ENCODE measurements around the gene PDE8B.

PDE8B gene

GRCh38 chr5:77223653-77224052, 13.2 kb downstream of the PDE8B start:
- TF ChIP-seq CSDC2 (CRISPR knock-in tag; IDR thresholded peaks at IDR 0.05) (no peak), ZNF565 (CRISPR knock-in tag; conservative IDR thresholded peaks at IDR 0.05; ENCODE audit: low read depth) (no peak), TOX (CRISPR knock-in tag; IDR thresholded peaks at IDR 0.05; ENCODE audit: borderline replicate concordance) (no peak), BACH2 (CRISPR knock-in tag; IDR thresholded peaks at IDR 0.05; ENCODE audit: borderline replicate concordance) (no peak), PPARA (CRISPR knock-in tag; IDR thresholded peaks at IDR 0.05; ENCODE audit: borderline replicate concordance) (no peak), TCF4 (CRISPR knock-in tag; IDR thresholded peaks at IDR 0.05; ENCODE audit: borderline replicate concordance) (no peak), ZFP3 (CRISPR knock-in tag; IDR thresholded peaks at IDR 0.05) (no peak), GLIS3 (CRISPR knock-in tag; IDR thresholded peaks at IDR 0.05) (no peak), SNAI2 (CRISPR knock-in tag; IDR thresholded peaks at IDR 0.05) (no peak), ARNTL (CRISPR knock-in tag; IDR thresholded peaks at IDR 0.05; ENCODE audit: borderline replicate concordance, low read depth) (no peak), OSR1 (CRISPR knock-in tag; IDR thresholded peaks at IDR 0.05) (no peak), ISL1 (CRISPR knock-in tag; IDR thresholded peaks at IDR 0.05) (no peak), RARB (CRISPR knock-in tag; IDR thresholded peaks at IDR 0.05) (no peak)
- TF ChIP-seq, protein P1, sequence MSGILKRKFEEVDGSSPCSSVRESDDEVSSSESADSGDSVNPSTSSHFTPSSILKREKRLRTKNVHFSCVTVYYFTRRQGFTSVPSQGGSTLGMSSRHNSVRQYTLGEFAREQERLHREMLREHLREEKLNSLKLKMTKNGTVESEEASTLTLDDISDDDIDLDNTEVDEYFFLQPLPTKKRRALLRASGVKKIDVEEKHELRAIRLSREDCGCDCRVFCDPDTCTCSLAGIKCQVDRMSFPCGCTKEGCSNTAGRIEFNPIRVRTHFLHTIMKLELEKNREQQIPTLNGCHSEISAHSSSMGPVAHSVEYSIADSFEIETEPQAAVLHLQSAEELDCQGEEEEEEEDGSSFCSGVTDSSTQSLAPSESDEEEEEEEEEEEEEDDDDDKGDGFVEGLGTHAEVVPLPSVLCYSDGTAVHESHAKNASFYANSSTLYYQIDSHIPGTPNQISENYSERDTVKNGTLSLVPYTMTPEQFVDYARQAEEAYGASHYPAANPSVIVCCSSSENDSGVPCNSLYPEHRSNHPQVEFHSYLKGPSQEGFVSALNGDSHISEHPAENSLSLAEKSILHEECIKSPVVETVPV (CRISPR knock-in tag; IDR thresholded peaks at IDR 0.05), result no peak
- TF ChIP-seq, protein P2, sequence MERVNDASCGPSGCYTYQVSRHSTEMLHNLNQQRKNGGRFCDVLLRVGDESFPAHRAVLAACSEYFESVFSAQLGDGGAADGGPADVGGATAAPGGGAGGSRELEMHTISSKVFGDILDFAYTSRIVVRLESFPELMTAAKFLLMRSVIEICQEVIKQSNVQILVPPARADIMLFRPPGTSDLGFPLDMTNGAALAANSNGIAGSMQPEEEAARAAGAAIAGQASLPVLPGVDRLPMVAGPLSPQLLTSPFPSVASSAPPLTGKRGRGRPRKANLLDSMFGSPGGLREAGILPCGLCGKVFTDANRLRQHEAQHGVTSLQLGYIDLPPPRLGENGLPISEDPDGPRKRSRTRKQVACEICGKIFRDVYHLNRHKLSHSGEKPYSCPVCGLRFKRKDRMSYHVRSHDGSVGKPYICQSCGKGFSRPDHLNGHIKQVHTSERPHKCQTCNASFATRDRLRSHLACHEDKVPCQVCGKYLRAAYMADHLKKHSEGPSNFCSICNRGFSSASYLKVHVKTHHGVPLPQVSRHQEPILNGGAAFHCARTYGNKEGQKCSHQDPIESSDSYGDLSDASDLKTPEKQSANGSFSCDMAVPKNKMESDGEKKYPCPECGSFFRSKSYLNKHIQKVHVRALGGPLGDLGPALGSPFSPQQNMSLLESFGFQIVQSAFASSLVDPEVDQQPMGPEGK (CRISPR knock-in tag; IDR thresholded peaks at IDR 0.05; ENCODE audit: borderline replicate concordance), result no peak
- TF ChIP-seq, protein P3, sequence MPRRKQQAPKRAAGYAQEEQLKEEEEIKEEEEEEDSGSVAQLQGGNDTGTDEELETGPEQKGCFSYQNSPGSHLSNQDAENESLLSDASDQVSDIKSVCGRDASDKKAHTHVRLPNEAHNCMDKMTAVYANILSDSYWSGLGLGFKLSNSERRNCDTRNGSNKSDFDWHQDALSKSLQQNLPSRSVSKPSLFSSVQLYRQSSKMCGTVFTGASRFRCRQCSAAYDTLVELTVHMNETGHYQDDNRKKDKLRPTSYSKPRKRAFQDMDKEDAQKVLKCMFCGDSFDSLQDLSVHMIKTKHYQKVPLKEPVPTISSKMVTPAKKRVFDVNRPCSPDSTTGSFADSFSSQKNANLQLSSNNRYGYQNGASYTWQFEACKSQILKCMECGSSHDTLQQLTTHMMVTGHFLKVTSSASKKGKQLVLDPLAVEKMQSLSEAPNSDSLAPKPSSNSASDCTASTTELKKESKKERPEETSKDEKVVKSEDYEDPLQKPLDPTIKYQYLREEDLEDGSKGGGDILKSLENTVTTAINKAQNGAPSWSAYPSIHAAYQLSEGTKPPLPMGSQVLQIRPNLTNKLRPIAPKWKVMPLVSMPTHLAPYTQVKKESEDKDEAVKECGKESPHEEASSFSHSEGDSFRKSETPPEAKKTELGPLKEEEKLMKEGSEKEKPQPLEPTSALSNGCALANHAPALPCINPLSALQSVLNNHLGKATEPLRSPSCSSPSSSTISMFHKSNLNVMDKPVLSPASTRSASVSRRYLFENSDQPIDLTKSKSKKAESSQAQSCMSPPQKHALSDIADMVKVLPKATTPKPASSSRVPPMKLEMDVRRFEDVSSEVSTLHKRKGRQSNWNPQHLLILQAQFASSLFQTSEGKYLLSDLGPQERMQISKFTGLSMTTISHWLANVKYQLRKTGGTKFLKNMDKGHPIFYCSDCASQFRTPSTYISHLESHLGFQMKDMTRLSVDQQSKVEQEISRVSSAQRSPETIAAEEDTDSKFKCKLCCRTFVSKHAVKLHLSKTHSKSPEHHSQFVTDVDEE (CRISPR knock-in tag; IDR thresholded peaks at IDR 0.05), result no peak
- TF ChIP-seq, protein P4, sequence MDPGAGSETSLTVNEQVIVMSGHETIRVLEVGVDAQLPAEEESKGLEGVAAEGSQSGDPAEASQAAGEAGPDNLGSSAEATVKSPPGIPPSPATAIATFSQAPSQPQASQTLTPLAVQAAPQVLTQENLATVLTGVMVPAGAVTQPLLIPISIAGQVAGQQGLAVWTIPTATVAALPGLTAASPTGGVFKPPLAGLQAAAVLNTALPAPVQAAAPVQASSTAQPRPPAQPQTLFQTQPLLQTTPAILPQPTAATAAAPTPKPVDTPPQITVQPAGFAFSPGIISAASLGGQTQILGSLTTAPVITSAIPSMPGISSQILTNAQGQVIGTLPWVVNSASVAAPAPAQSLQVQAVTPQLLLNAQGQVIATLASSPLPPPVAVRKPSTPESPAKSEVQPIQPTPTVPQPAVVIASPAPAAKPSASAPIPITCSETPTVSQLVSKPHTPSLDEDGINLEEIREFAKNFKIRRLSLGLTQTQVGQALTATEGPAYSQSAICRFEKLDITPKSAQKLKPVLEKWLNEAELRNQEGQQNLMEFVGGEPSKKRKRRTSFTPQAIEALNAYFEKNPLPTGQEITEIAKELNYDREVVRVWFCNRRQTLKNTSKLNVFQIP (CRISPR knock-in tag; IDR thresholded peaks at IDR 0.05; ENCODE audit: borderline replicate concordance, low read depth), result no peak
- TF ChIP-seq, protein P5, sequence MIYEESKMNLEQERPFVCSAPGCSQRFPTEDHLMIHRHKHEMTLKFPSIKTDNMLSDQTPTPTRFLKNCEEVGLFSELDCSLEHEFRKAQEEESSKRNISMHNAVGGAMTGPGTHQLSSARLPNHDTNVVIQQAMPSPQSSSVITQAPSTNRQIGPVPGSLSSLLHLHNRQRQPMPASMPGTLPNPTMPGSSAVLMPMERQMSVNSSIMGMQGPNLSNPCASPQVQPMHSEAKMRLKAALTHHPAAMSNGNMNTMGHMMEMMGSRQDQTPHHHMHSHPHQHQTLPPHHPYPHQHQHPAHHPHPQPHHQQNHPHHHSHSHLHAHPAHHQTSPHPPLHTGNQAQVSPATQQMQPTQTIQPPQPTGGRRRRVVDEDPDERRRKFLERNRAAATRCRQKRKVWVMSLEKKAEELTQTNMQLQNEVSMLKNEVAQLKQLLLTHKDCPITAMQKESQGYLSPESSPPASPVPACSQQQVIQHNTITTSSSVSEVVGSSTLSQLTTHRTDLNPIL (CRISPR knock-in tag; IDR thresholded peaks at IDR 0.05; ENCODE audit: low read depth), result no peak
- ATAC-seq, result no peak

DNA sequence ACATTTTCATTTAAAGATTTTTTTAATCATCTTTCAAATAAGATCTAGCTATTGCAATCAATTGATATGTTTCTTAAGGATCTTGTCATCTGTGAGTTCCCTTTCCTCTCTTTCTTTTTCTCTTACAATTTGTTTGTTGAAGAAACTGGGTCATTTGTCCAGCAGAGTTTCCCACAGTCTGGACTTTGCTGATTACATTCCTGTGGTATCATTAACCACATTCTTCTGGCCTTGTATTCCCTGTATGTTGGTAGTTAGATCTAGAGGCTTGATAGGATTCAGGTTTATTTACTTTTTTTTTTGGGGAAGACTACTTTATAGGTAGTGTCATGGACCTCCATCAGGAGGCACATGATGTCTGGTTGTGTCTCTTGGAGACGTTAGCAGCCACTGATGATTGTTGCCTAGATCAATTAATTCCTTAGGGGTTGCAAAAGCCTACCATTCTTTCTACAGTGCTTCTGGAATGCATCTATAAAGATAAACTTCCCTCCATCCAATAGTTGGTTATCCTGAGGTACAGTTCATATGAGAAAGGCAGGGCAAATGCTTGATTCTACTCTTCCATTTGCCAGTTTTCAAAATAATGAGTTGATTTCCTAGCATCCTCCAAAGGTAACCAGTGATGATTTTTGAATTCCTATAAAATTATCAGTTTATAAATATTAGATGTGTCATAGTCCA, 14.3 kb downstream of the PDE8B start:
- ATAC-seq, result no peak
- TF ChIP-seq ZFP30 (CRISPR knock-in tag; IDR thresholded peaks at IDR 0.05) (no peak), PPARA (CRISPR knock-in tag; IDR thresholded peaks at IDR 0.05; ENCODE audit: borderline replicate concordance) (no peak), ISL1 (CRISPR knock-in tag; IDR thresholded peaks at IDR 0.05) (peak; percentile 61)

DNA sequence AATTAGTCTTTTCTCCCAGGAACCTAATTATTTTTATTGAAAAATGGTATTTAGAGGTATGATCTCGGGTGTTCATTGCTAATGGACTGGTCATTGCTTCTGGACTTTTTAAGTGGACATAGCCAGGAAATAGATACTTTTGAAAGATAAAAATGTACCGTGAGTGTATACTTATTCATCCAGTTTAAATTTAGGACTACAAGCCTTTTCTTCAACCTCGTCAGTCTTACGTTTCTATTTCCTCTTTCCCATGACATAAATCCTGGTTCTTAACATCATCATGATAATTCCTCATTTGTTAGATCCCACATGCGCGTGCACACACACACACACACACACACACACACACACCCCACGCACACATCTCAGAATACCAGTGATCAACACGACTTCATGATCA, 15.1 kb downstream of the PDE8B start:
- ATAC-seq, result no peak
- TF ChIP-seq ARNTL (CRISPR knock-in tag; IDR thresholded peaks at IDR 0.05; ENCODE audit: borderline replicate concordance, low read depth) (no peak), CSDC2 (CRISPR knock-in tag; IDR thresholded peaks at IDR 0.05) (no peak), GLIS3 (CRISPR knock-in tag; IDR thresholded peaks at IDR 0.05) (no peak), ESRRG (CRISPR knock-in tag; IDR thresholded peaks at IDR 0.05) (no peak), OSR1 (CRISPR knock-in tag; IDR thresholded peaks at IDR 0.05) (no peak), ZNF8 (CRISPR knock-in tag; IDR thresholded peaks at IDR 0.05) (no peak), TOX (CRISPR knock-in tag; IDR thresholded peaks at IDR 0.05; ENCODE audit: borderline replicate concordance) (no peak), ISL1 (CRISPR knock-in tag; IDR thresholded peaks at IDR 0.05) (no peak), SNAI2 (CRISPR knock-in tag; IDR thresholded peaks at IDR 0.05) (no peak)
- TF ChIP-seq, protein P1 (CRISPR knock-in tag; IDR thresholded peaks at IDR 0.05), result no peak
- TF ChIP-seq, protein P3 (CRISPR knock-in tag; IDR thresholded peaks at IDR 0.05), result no peak
